A673 (cell line): ENCODE results near the gene GOSR2. TPM values are rescaled to one million over a fixed set of nuclear protein-coding genes. Genes with fewer than 3 reads are reported as not detected.
A peak's percentile ranks its signal among the peaks of the same experiment; 100 is the strongest.

ENCODE experiments used
- BruUV-seq: library from RNA; stranded (reverse); fragments of 400-500 nt; replicated peaks from 2 replicates; lab custom pipeline; 2021; lab: Mats Ljungman, UMichigan
- CTCF ChIA-PET: fragments of 300-600 bp; sonication (Branson Sonifier 250); formaldehyde crosslinking; loops from one replicate; lab custom pipeline; 2022; ENCODE audit warnings: antibody characterized with exemption; lab: Charles Lee
- POLR2A ChIA-PET: fragments of 300-600 bp; sonication (Branson Sonifier 250); formaldehyde crosslinking; loops from one replicate; lab custom pipeline; 2022; ENCODE audit warnings: antibody characterized with exemption; ENCODE audit not compliant: low non-redundant PET; lab: Charles Lee
- DNase-seq: peaks from one replicate; pipeline ENCODE4 v3.0.0-alpha.2; 2015; ENCODE audit warnings: low spot score
- H3K27ac ChIP-seq: fragments of 200-600 bp; sonication (generic); 2 replicates; pipeline ENCODE4 v1.5.1; 2016; ENCODE audit warnings: mixed run types, low read depth, mild to moderate bottlenecking, mixed read lengths, antibody characterized with exemption, low read length; ENCODE audit not compliant: poor library complexity, severe bottlenecking
- H3K27me3 ChIP-seq: fragments of 200-600 bp; sonication (generic); replicated peaks from 2 replicates; pipeline ENCODE4 v1.6.1; 2017; ENCODE audit warnings: mixed run types, low read depth, mild to moderate bottlenecking, mixed read lengths, antibody characterized with exemption, low read length; ENCODE audit not compliant: insufficient read depth, poor library complexity
- H3K36me3 ChIP-seq: fragments of 200-600 bp; sonication (generic); 2 replicates; pipeline ENCODE4 v1.6.1; 2016; ENCODE audit warnings: mixed run types, mild to moderate bottlenecking, mixed read lengths, antibody characterized with exemption, low read length; ENCODE audit not compliant: insufficient read depth, poor library complexity, severe bottlenecking
- H3K4me1 ChIP-seq: fragments of 200-600 bp; sonication (generic); 2 replicates; pipeline ENCODE4 v1.6.1; 2017; ENCODE audit warnings: mixed run types, mild to moderate bottlenecking, mixed read lengths, antibody characterized with exemption, low read length; ENCODE audit not compliant: insufficient read depth, poor library complexity, severe bottlenecking
- H3K4me3 ChIP-seq: fragments of 200-600 bp; sonication (generic); 2 replicates; pipeline ENCODE4 v1.5.1; 2016; ENCODE audit warnings: low read depth, mixed run types, mild to moderate bottlenecking, mixed read lengths, low read length; ENCODE audit not compliant: poor library complexity, severe bottlenecking
- H3K9me3 ChIP-seq: fragments of 200-600 bp; sonication (generic); 2 replicates; pipeline ENCODE4 v1.6.1; 2016; ENCODE audit warnings: mixed run types, low read depth, mild to moderate bottlenecking, mixed read lengths, antibody characterized with exemption, low read length; ENCODE audit not compliant: poor library complexity, severe bottlenecking
- CTCF ChIP-seq: fragments of 300-800, 200-600 bp; sonication (generic); conservative IDR thresholded peaks from 2 replicates; pipeline ENCODE4 v1.5.1; 2017; ENCODE audit warnings: low read depth, mild to moderate bottlenecking, antibody characterized with exemption, low read length, moderate library complexity, mixed read lengths
- EZH2 ChIP-seq: fragments of 200-600 bp; sonication (generic); IDR thresholded peaks from 2 replicates; pipeline ENCODE4 v1.6.1; 2017; ENCODE audit warnings: borderline replicate concordance, low read depth, mild to moderate bottlenecking, mixed read lengths, antibody characterized with exemption, low read length; ENCODE audit not compliant: poor library complexity, severe bottlenecking
- intact Hi-C: fragments of 100-400 bp; cut with micrococcal nuclease; formaldehyde crosslinking; loops from one replicate; pipeline ENCODE4 v1.10.0; 2022; ENCODE audit not compliant: unreplicated experiment
- total RNA-seq: library from RNA; stranded (reverse); gene quantifications from 2 replicates; pipeline ENCODE4 v1.2.3, GENCODE V29; 2021

The GOSR2 gene
- total RNA-seq, 1 experiment from 2014 or later: 34.5 TPM

DNA sequence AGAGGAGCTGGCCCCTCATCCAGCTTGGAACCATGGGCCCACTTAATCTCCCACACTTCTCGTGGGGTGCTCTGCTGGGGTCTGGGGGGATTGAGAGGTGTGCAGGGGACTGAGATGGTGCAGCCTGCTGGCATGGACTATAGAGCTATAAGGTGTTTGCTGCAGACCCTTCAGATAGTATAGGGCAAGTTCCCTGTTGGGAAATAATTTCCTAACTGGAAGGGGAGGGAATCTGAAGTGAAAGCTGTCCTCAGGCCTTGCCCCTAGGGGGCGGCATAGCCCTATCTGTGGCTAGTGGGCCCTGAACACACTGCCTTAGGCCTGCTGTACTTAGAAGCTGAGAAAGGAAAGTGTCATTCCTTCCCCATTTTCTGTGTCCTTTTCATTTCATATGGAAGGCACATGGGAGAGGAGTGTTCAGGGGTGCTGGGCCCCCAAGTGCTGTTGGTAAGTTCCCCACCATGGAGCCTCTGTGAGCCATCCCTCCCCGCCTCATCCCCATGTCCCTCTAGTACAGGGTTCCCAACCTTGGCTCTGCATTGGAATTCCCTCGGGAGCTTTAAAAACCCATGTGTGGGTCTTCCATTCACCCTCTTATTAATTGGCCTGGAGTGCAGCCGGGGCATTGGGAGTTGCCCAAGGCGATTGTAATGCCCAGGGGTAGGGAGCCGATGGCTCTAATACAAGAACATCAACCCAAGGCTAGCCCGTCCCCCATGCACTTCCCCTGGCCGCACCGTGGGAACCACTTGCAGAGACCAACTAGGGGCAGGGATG, 19.7 kb downstream of the GOSR2 start:
- no peaks in the 10 kb centered on the region for H3K9me3 ChIP-seq
- intact Hi-C loops: loop anchor here (1.0 to 5.0 kb wide), 2 partner anchors 59 to 375 kb away; no protein-coding TSS in a partner anchor
- H3K27me3 ChIP-seq: no peaks in the 10 kb centered on the region
- POLR2A ChIA-PET: interaction anchor here (0.5 kb wide), 1 partner anchor 11 kb away, joined by 26 read pairs; no protein-coding TSS in a partner anchor
- TF ChIP-seq EZH2 (no peak), CTCF (peak; percentile 68)
- no peak overlapping the region for H3K4me3 ChIP-seq
- H3K4me1 ChIP-seq: peaks cover 7% of the 10 kb centered on the region
- BruUV-seq: no TSS peak
- no peak overlapping the region for H3K27ac ChIP-seq
- no peaks in the 10 kb centered on the region for H3K36me3 ChIP-seq
- DNase-seq: peak; percentile 68
- CTCF ChIA-PET: interaction anchor here (0.5 to 1.2 kb wide), 3 partner anchors 101 to 373 kb away, joined by 3 to 8 read pairs (median 3); no protein-coding TSS in a partner anchor

DNA sequence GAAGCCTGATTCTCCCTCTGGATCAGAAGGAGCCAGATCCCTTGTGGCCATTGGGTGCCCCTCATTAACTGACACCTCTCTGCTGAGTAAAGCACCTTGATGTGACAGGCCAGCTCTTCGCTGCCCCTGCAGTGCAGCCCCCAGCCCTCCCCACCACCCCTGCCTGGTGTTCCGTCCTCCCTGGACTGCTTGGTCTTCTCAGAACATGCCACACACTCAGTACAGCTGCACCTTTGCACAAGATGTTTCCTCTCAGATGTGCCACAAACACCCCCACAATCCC, 20.2 kb downstream of the GOSR2 start:
- Histone ChIP-seq H3K27me3 (no peaks in the 10 kb centered on the region), H3K9me3 (no peaks in the 10 kb centered on the region), H3K4me1 (peaks cover 7% of the 10 kb centered on the region), H3K4me3 (no peak overlapping the region), H3K36me3 (no peaks in the 10 kb centered on the region), H3K27ac (no peak overlapping the region)
- no peak for DNase-seq
- POLR2A ChIA-PET: interaction anchor here (0.5 kb wide), 1 partner anchor 11 kb away, joined by 26 read pairs; no protein-coding TSS in a partner anchor
- no peak for TF ChIP-seq EZH2
- no peak for TF ChIP-seq CTCF
- BruUV-seq: no TSS peak
- intact Hi-C loops: loop anchor here (5.0 kb wide), 1 partner anchor 374 kb away; no protein-coding TSS in a partner anchor
- CTCF ChIA-PET: interaction anchor here (1.1 kb wide), 1 partner anchor 372 kb away, joined by 3 read pairs; no protein-coding TSS in a partner anchor

DNA sequence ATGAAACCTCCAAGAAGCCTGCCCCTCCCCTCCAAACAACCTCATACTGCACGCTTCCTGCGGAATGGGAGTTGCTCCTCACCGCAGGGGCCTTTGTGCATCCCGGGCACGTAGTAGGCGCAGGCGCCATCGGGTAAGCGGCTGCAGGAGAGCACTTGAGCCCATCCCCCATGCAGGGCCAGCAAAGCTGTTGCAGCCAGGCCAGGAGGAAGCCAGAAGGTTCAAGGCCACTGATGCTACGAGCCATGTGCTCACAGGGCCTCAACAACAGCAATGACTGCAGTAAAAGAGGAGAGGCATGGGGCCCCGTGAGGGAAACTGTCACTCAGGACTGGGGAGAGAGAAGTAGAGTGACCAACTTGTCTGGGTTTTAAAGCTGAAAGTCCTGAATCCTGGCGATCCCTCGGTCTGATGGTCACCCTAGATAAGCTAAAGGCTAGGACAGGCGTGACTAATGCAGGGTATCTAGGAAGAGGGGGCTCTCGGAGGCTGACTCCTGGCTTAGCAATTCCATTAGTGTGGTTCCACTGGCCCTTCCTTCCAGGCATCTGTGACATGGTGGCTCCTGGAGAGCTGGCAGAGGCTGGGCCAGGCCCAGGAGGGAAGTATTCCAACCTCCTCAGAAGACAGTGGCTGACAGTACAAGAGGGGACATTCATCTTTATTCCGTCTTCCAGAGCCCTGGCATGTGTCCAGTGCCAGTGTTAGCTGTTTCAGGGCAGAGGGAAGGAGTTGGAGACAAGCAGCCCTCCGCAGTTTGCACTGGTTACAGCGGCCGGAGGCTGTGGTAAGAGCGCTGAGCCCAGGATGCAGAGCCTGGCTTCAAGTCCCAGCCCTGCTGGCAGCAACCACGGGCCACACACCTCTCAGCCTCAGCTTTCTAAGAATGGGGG, 20.8 kb downstream of the GOSR2 start:
- BruUV-seq: no TSS peak
- H3K36me3 ChIP-seq: no peaks in the 10 kb centered on the region
- H3K27me3 ChIP-seq: no peaks in the 10 kb centered on the region
- CTCF ChIA-PET: interaction anchor here (0.6 kb wide), 1 partner anchor 102 kb away, joined by 3 read pairs; no protein-coding TSS in a partner anchor
- no peak overlapping the region for H3K27ac ChIP-seq
- no peaks in the 10 kb centered on the region for H3K9me3 ChIP-seq
- H3K4me1 ChIP-seq: peaks cover 7% of the 10 kb centered on the region
- peak; percentile 18 for DNase-seq
- TF ChIP-seq EZH2 (no peak), CTCF (no peak)
- H3K4me3 ChIP-seq: no peak overlapping the region
- intact Hi-C loops: loop anchor here (5.0 kb wide), 1 partner anchor 374 kb away; no protein-coding TSS in a partner anchor
- POLR2A ChIA-PET: no interaction called here
